GM18520 (cell line): Measurements from ENCODE around the gene CCL15.
"Not testable (repeated sequence)": the region's sequence is repeated elsewhere in the genome, so short reads cannot be mapped to it uniquely, and the experiment has no call there.

Experiments used
- ATAC-seq: cut with Tn5 transposase; IDR thresholded peaks from one replicate; pipeline ENCODE4 v1.9.1; 2021; ENCODE audit not compliant: unreplicated experiment

The CCL15 gene, protein sequence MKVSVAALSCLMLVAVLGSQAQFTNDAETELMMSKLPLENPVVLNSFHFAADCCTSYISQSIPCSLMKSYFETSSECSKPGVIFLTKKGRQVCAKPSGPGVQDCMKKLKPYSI

GRCh38 chr17:36001110-36001771 lies at the start of gene CCL15:
TSS of gene CCL15 (minus strand) at chr17:36001553. CDS start at chr17:36001492, 61 bp downstream.
- ATAC-seq: no peak

DNA sequence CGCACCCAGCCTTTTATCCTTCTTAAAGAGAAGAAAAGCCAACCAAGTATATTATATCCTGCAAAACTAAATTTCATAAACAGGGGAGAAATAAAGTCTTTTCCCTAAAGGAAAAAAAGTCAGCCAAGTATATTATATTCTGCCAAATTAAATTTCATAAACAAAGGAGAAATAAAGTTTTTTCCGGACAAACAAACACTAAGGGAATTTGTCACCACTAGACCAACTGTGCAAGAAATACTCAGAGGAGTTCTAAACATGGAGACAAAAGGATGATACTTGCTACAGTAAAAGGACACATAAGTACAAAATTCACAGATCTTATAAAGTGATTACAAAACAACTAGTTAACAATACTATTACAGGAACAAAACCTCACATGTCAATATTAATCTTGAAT lies 48.3 kb upstream of the CCL15 start:
- no peak for ATAC-seq

DNA sequence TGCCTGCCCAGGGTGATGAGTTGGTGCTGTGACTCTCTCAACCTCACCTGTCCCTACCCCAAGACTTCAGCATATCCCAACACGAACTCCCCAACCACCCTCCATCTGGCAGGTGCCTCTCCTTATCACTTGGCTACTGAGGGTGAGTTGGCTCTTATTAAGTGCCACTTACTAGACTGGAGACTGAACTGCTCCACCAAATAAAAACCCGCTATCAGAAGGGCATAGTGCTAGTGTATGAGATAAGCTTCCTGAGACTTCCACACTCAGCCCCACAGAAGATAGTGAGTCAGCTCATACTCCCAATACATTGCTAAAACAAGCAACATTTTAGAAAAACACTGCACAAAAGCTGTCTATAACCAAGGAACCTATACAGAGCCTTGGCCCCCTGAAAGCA lies 46.7 kb upstream of the CCL15 start:
- no peak for ATAC-seq

- ATAC-seq: no peak
These were observed 34.9 kb upstream of the CCL15 start for GRCh38 chr17:36036235-36036634.

GRCh38 chr17:36034127-36034526 lies 32.8 kb upstream of the CCL15 start:
- no peak for ATAC-seq

DNA sequence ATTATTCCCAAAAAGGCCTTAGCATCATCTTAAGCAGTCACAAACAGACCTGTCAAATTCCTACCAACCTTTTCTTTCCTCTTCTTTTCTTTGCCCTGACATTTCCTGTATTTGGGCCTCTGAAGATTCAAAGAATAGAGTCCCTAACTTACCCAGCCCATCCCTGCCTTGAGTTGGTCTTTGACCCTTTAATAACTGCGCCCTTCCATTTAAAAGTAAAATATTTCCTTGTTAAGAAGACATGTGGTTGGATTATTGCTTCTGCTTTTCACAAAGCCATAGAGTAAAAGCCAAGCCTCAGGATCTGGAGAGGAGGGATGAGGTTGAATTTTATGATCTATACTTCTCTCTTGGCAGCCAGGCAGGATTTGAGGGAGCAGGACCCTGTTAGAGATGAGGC lies 29.6 kb upstream of the CCL15 start:
- no peak for ATAC-seq

GRCh38 chr17:36027761-36028160 lies 26.4 kb upstream of the CCL15 start:
- ATAC-seq: no peak

GRCh38 chr17:36024106-36024869 lies 22.9 kb upstream of the CCL15 start:
- ATAC-seq: no peak

DNA sequence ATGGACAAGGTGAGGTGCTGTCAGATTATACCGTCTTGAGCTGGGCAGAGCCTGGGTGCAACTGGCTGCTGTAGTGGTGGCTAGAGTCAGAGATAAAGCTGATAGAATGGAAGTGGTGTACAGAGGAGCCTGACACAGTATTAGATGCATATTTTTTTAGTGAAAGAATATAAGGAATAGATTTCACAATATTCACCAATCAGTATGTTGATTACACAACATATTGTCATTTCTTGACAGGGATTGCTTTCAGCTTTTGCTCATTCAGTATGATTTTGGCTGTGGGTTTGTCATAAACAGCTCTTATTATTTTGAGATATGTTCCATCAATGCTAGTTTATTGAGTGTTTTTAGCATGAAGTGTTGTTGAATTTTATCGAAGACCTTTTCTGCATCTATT lies 18.1 kb upstream of the CCL15 start:
- no peak for ATAC-seq

DNA sequence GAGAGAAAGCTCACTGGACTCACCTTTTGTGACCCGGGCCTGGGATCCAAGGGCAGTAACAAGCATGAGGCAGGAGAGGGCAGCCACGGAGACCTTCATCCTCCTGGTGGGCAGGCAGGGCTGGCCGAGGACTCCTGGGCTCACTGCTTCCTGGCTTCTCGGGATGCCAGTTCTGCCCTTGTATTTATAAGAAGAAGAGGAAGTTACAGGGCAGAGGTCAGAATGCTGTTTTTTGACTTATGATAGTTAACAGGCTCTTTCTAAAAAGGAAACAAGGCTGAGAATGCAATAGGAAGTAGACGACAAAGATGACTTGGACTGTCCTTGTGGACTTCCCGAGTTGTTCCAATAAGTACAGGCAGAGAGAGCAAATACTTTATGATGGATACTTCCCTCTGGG lies 16.4 kb upstream of the CCL15 start, which contains the start of gene CCL23:
TSS of gene CCL23 (minus strand) at position 174 of the 400 bp plus-strand sequence. CDS start at position 99, 75 bp downstream.
- no peak for ATAC-seq

- ATAC-seq: no peak
These were observed 15.2 kb upstream of the CCL15 start for GRCh38 chr17:36016555-36016954.

- not testable (repeated sequence) for ATAC-seq
These were observed 14.5 kb upstream of the CCL15 start for GRCh38 chr17:36015895-36016294.

DNA sequence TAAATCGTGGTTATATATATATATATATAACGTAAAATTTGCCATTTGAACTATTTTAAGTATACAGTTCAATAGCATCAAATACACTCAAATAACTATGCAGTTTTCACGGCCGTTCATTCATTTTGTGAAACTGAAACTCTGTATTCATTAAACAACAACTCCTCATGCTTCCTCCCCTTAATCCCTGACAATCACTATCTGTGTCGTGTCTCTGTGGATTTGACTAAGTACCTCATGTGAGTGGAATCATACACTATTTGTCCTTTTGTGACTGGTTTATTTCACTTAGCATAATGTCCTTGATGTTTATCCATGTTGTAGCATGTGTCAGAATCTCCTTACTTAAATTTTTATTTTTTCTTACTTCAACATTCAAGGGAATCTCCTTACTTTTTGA lies 13.6 kb upstream of the CCL15 start:
- ATAC-seq: no peak

- ATAC-seq: no peak
These were observed 9.8 kb upstream of the CCL15 start for GRCh38 chr17:36011201-36011600.

DNA sequence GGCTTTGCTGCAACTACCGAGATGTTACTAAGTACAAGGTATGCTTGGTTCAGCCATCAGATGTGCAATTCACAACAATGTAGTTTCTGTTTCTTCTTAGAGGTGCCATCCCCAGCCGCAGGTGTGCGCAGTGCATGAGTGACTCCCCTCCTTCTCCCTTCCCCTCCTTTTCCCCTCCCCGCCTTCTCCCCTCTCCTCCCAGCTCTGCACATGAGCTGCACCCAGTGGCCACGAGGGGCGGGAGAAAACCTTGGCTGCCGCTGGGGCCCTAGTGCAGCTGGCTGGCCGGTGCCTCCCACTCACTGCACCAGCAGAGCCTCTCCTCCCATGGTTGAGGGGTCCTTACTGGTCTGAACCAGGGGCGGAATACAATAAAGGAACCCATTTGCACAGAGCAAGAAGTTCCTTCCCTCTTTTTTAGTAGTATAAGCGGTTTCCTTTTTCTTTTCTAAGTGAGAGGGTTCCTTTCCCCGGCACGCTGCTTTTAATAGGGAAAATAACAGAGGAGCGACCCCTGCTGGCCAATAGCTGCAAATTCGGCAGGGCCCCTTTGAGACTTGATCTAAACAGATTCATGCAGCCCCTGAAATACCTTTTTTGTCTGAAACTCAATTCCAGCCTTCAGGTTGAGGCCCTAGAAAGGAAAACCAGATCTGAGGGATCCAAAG lies 7.8 kb upstream of the CCL15 start:
- no peak for ATAC-seq

- ATAC-seq: no peak
These were observed 3.3 kb upstream of the CCL15 start for GRCh38 chr17:36004594-36005108.

- no peak for ATAC-seq
These were observed 1.3 kb upstream of the CCL15 start for GRCh38 chr17:36002631-36003030.

DNA sequence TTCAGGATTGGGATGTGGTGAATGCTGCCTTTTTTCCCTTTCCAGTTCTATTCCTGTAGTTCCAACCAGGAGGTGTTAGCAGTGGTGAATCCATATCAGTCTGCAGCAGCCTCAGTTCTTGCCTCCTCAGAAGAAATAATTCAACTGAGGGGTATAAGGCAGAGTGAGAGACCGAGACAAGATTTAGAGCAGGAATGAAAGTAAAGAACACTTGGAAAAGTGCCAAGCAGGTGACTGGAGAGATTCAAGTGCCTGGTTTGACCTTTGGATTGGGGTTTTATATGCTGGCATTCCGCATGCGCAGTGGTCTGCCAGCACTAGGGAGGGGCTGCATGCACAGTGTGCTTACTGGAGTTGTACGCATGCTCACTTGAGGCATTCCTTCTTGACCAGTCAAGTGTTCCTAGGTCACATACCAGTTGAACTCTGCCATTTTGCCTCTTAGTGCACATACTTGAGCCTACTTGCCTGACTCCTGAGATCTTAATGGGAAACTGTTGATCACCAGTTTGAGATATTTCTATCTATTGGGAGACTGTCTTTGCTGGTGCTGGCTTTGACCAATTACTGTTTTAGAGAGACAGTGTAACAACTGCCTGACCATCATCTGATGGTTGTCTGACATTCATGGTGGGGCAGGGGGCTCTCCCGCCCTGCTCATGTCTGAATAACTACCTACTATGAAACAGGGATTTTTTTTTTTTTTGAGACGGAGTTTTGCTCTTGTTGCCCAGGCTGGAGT lies 680 bp upstream of the CCL15 start:
- ATAC-seq: no peak

- ATAC-seq: no peak
These were observed 632 bp downstream of the CCL15 start for GRCh38 chr17:36000732-36001109.

DNA sequence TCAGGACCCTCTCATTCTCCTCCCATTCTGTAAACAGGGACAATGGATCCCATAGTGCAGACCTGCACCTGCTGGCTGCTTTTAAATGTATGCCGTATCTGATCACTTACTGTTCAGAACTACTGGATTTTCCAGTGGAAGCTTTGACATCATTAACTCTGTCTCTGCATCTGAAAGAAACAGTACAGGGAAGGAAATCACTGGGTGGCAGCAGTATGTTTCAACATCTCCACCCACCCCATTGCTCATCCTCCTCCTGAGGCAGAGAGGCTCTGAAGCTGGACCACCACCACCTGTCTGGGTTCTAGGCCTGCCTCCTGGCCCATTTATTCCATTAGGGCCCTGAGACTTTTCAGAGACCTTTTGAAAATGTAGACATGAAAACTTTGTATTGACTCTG lies 2.6 kb downstream of the CCL15 start:
- ATAC-seq: no peak

DNA sequence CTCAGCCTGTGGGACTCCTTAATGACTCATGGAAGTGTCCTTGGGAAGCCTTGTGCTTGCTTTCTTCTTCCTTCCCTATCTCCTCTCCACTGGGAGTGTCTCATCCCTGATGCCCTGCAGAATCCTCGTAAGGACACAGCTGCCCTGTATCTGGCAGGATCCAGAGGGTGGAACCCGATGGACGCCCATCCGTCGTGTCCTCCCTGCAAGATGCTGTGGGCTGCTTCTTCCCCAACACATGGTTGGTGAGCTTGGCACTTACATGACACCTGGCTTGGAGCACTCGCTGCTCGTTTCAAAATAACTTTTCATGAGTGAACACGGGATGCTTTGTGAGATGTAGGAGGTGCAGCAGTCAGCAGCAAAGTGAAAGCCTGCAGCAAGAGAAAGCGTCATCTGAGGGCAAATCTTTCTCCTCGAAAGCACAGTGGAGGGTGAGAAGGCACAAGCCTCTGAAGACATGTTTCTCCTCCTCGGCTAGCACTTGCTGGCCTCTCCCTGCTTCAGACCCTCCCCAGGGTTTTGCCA lies 3.3 kb downstream of the CCL15 start:
- ATAC-seq: no peak
